Activated CD8-positive, alpha-beta T cell treated with anti-CD3 and anti-CD28 coated beads, Interleukin-2, amount 10 ng/mL, durations not matched to agents 7 days and 5 days (primary cell): ENCODE results near the gene IQSEC1. TPM values are rescaled to one million over a fixed set of nuclear protein-coding genes. Genes with fewer than 3 reads are reported as not detected.
A peak's percentile ranks its signal among the peaks of the same experiment; 100 is the strongest.
"Not testable (repeated sequence)": the region's sequence is repeated elsewhere in the genome, so short reads cannot be mapped to it uniquely, and the experiment has no call there.

Experiments used
- ATAC-seq: fragments of 150-1000 bp; cut with Tn5 transposase; one replicate; pipeline ENCODE4 v1.10.0; 2021; ENCODE audit warnings: moderate library complexity
- CTCF ChIA-PET: fragments of 350-600 bp; sonication (Branson Sonifier 250); formaldehyde crosslinking; loops from one replicate; lab custom pipeline; 2021; ENCODE audit warnings: antibody characterized with exemption; lab: Charles Lee
- POLR2A ChIA-PET: fragments of 350-600 bp; sonication (Branson Sonifier 250); formaldehyde crosslinking; loops from one replicate; lab custom pipeline; 2021; ENCODE audit warnings: antibody characterized with exemption; lab: Charles Lee
- DNase-seq: peaks from one replicate; pipeline ENCODE4 v3.0.0-alpha.2; 2020
- H3K27ac Mint-ChIP-seq: one replicate; pipeline ENCODE4 v1.8.0; 2021; ENCODE audit warnings: mild to moderate bottlenecking, mixed read lengths
- H3K27me3 Mint-ChIP-seq: one replicate; pipeline ENCODE4 v1.8.0; 2021; ENCODE audit warnings: low read depth, mixed read lengths
- H3K36me3 Mint-ChIP-seq: one replicate; pipeline ENCODE4 v1.8.0; 2021; ENCODE audit warnings: low read depth, mixed read lengths
- H3K4me1 Mint-ChIP-seq: one replicate; pipeline ENCODE4 v1.8.0; 2021; ENCODE audit warnings: low read depth, mixed read lengths
- H3K4me3 Mint-ChIP-seq: one replicate; pipeline ENCODE4 v1.8.0; 2021; ENCODE audit warnings: mild to moderate bottlenecking, mixed read lengths
- H3K9me3 Mint-ChIP-seq: one replicate; pipeline ENCODE4 v1.8.0; 2022; ENCODE audit warnings: mixed read lengths; ENCODE audit not compliant: insufficient read depth
- total RNA-seq, 2 experiments: library from RNA; stranded (reverse); gene quantifications; one replicate each; pipeline ENCODE4 v1.2.3, GENCODE V29; 2021

Gene IQSEC1
- total RNA-seq, 2 experiments from 2014 or later = 47.8 to 53.8 TPM

GRCh38 chr3:12868039-12869034, 204.9 kb downstream of the IQSEC1 start:
- H3K9me3 Mint-ChIP-seq = no peaks in the 10 kb centered on the region
- H3K4me1 Mint-ChIP-seq = peaks cover 22% of the 10 kb centered on the region
- peaks cover 26% of the 10 kb centered on the region for H3K27me3 Mint-ChIP-seq
- ChIA-PET POLR2A (no interaction called here), CTCF (interaction anchor here (0.7 to 2.6 kb wide), 14 partner anchors 9 to 127 kb away, joined by 3 to 17 read pairs (median 4); partner anchors contain the start of gene RPL32)
- no peak overlapping the region for H3K27ac Mint-ChIP-seq
- no peaks in the 10 kb centered on the region for H3K36me3 Mint-ChIP-seq
- H3K4me3 Mint-ChIP-seq = peak overlapping the region; percentile 50
- DNase-seq (peak; percentile 65), ATAC-seq (peak; percentile 81)

GRCh38 chr3:12866836-12867235, 206.4 kb downstream of the IQSEC1 start:
- Mint-ChIP-seq H3K4me3 (no peak overlapping the region), H3K9me3 (no peaks in the 10 kb centered on the region), H3K27me3 (peaks cover 25% of the 10 kb centered on the region), H3K27ac (no peak overlapping the region), H3K36me3 (no peaks in the 10 kb centered on the region), H3K4me1 (peaks cover 22% of the 10 kb centered on the region)
- ChIA-PET CTCF (interaction anchor here (1.4 to 2.6 kb wide), 2 partner anchors 117 to 128 kb away, joined by 3 to 14 read pairs; no protein-coding TSS in a partner anchor), POLR2A (no interaction called here)
- ATAC-seq (no peak), DNase-seq (no peak)

- Mint-ChIP-seq H3K4me1 (peaks cover 16% of the 10 kb centered on the region), H3K27ac (no peak overlapping the region), H3K9me3 (no peaks in the 10 kb centered on the region), H3K4me3 (no peak overlapping the region), H3K27me3 (peaks cover 22% of the 10 kb centered on the region), H3K36me3 (no peaks in the 10 kb centered on the region)
- DNase-seq (no peak), ATAC-seq (no peak)
- POLR2A ChIA-PET = no interaction called here
- CTCF ChIA-PET = interaction anchor here (1.3 kb wide), 1 partner anchor 120 kb away, joined by 3 read pairs; no protein-coding TSS in a partner anchor
Measured at GRCh38 chr3:12865271-12865670, 208.0 kb downstream of the IQSEC1 start.

GRCh38 chr3:12862387-12862786, 210.8 kb downstream of the IQSEC1 start:
- ChIA-PET CTCF (interaction anchor here (1.2 to 2.1 kb wide), 2 partner anchors 20 to 29 kb away, joined by 4 to 6 read pairs; no protein-coding TSS in a partner anchor), POLR2A (interaction anchor here (0.9 kb wide), 1 partner anchor 8 kb away, joined by 3 read pairs; no protein-coding TSS in a partner anchor)
- Mint-ChIP-seq H3K27ac (no peak overlapping the region), H3K9me3 (no peaks in the 10 kb centered on the region), H3K4me3 (no peak overlapping the region), H3K36me3 (no peaks in the 10 kb centered on the region), H3K4me1 (no peaks in the 10 kb centered on the region), H3K27me3 (peaks cover 13% of the 10 kb centered on the region)
- no peak for ATAC-seq
- no peak for DNase-seq

- Mint-ChIP-seq H3K4me3 (no peak overlapping the region), H3K27ac (no peak overlapping the region), H3K27me3 (peaks cover 13% of the 10 kb centered on the region), H3K4me1 (no peaks in the 10 kb centered on the region), H3K36me3 (no peaks in the 10 kb centered on the region), H3K9me3 (no peaks in the 10 kb centered on the region)
- no peak for ATAC-seq
- CTCF ChIA-PET = no interaction called here
- DNase-seq = no peak
- POLR2A ChIA-PET = no interaction called here
Measured at GRCh38 chr3:12861611-12862010, 211.6 kb downstream of the IQSEC1 start.

GRCh38 chr3:12859840-12860239, 213.4 kb downstream of the IQSEC1 start:
- ChIA-PET CTCF (interaction anchor here (1.1 kb wide), 1 partner anchor 18 kb away, joined by 4 read pairs; the partner anchor contains the start of gene RPL32), POLR2A (no interaction called here)
- Mint-ChIP-seq H3K36me3 (no peaks in the 10 kb centered on the region), H3K27ac (no peak overlapping the region), H3K4me1 (no peaks in the 10 kb centered on the region), H3K4me3 (no peak overlapping the region), H3K9me3 (no peaks in the 10 kb centered on the region), H3K27me3 (peaks cover 12% of the 10 kb centered on the region)
- DNase-seq (no peak), ATAC-seq (no peak)

GRCh38 chr3:12856626-12857025, 216.6 kb downstream of the IQSEC1 start:
- CTCF ChIA-PET = interaction anchor here (1.0 to 2.8 kb wide), 2 partner anchors 15 to 35 kb away, joined by 3 to 6 read pairs; partner anchors contain the start of gene RPL32
- Mint-ChIP-seq H3K36me3 (no peaks in the 10 kb centered on the region), H3K27ac (no peak overlapping the region), H3K4me3 (no peak overlapping the region), H3K9me3 (no peaks in the 10 kb centered on the region), H3K27me3 (peaks cover 25% of the 10 kb centered on the region), H3K4me1 (no peaks in the 10 kb centered on the region)
- no peak for ATAC-seq
- POLR2A ChIA-PET = no interaction called here
- no peak for DNase-seq

- POLR2A ChIA-PET = interaction anchor here (0.7 kb wide), 1 partner anchor 8 kb away, joined by 3 read pairs; no protein-coding TSS in a partner anchor
- no peak for ATAC-seq
Measured at GRCh38 chr3:12854565-12854964, 218.7 kb downstream of the IQSEC1 start.

GRCh38 chr3:12853847-12854246, 219.4 kb downstream of the IQSEC1 start:
- POLR2A ChIA-PET = interaction anchor here (0.7 kb wide), 1 partner anchor 9 kb away, joined by 3 read pairs; no protein-coding TSS in a partner anchor
- H3K27me3 Mint-ChIP-seq = peaks cover 25% of the 10 kb centered on the region
- DNase-seq, H3K4me1 Mint-ChIP-seq, H3K9me3 Mint-ChIP-seq, H3K36me3 Mint-ChIP-seq, H3K27ac Mint-ChIP-seq, CTCF ChIA-PET, H3K4me3 Mint-ChIP-seq, ATAC-seq: not testable (repeated sequence)

More at GRCh38 chr3:12854565-12854964, 218.7 kb downstream of the IQSEC1 start:
- DNase-seq = no peak
- no peaks in the 10 kb centered on the region for H3K4me1 Mint-ChIP-seq
- CTCF ChIA-PET = no interaction called here
- no peak overlapping the region for H3K4me3 Mint-ChIP-seq
- H3K27ac Mint-ChIP-seq = no peak overlapping the region
- H3K36me3 Mint-ChIP-seq = no peaks in the 10 kb centered on the region
- peaks cover 25% of the 10 kb centered on the region for H3K27me3 Mint-ChIP-seq
- H3K9me3 Mint-ChIP-seq = no peaks in the 10 kb centered on the region

GRCh38 chr3:12852201-12852600, 221.0 kb downstream of the IQSEC1 start:
- POLR2A ChIA-PET = no interaction called here

More at GRCh38 chr3:12852201-12852600, 221.0 kb downstream of the IQSEC1 start:
- Mint-ChIP-seq H3K4me3 (no peak overlapping the region), H3K27me3 (peaks cover 23% of the 10 kb centered on the region), H3K9me3 (no peaks in the 10 kb centered on the region), H3K4me1 (no peaks in the 10 kb centered on the region), H3K36me3 (no peaks in the 10 kb centered on the region), H3K27ac (no peak overlapping the region)
- DNase-seq = no peak
- CTCF ChIA-PET = interaction anchor here (1.9 kb wide), 1 partner anchor 10 kb away, joined by 11 read pairs; the partner anchor contains the start of gene RPL32
- ATAC-seq = no peak
